ENCODE results near the gene BMP5.

BMP5 gene

GRCh38 chr6:55870181-55870813, 5.1 kb downstream of the BMP5 start:
- no peak for DNase-seq

GRCh38 chr6:55869674-55870073, 5.7 kb downstream of the BMP5 start:
- no peak for DNase-seq

GRCh38 chr6:55868771-55869479, 6.5 kb downstream of the BMP5 start:
- DNase-seq = peak; percentile 2

GRCh38 chr6:55868176-55868575, 7.2 kb downstream of the BMP5 start:
- DNase-seq = no peak

- DNase-seq = no peak
These were observed 9.3 kb downstream of the BMP5 start for GRCh38 chr6:55866128-55866527.

- DNase-seq = no peak
These were observed 22.1 kb downstream of the BMP5 start for GRCh38 chr6:55853008-55854001.

- no peak for DNase-seq
These were observed 34.0 kb downstream of the BMP5 start for GRCh38 chr6:55841341-55841740.

GRCh38 chr6:55839080-55839479, 36.3 kb downstream of the BMP5 start:
- no peak for DNase-seq

GRCh38 chr6:55836945-55837344, 38.4 kb downstream of the BMP5 start:
- DNase-seq = no peak

GRCh38 chr6:55836481-55836880, 38.9 kb downstream of the BMP5 start:
- no peak for DNase-seq

GRCh38 chr6:55835220-55835619, 40.2 kb downstream of the BMP5 start:
- no peak for DNase-seq

- no peak for DNase-seq
These were observed 42.1 kb downstream of the BMP5 start for GRCh38 chr6:55833284-55833683.

- DNase-seq = peak; percentile 5
These were observed 47.4 kb downstream of the BMP5 start for GRCh38 chr6:55827818-55828522.

- DNase-seq = no peak
These were observed 48.4 kb downstream of the BMP5 start for GRCh38 chr6:55826941-55827340.

- peak; percentile 57 for DNase-seq
These were observed 49.9 kb downstream of the BMP5 start for GRCh38 chr6:55825402-55826051.

- peak; percentile 80 for DNase-seq
These were observed 52.6 kb downstream of the BMP5 start for GRCh38 chr6:55822815-55823214.

- DNase-seq = no peak
These were observed 53.4 kb downstream of the BMP5 start for GRCh38 chr6:55822005-55822404.

GRCh38 chr6:55820696-55821095, 54.7 kb downstream of the BMP5 start:
- DNase-seq = no peak

GRCh38 chr6:55819811-55820210, 55.6 kb downstream of the BMP5 start:
- peak; percentile 16 for DNase-seq

GRCh38 chr6:55818482-55818881, 56.9 kb downstream of the BMP5 start:
- DNase-seq = no peak

GRCh38 chr6:55812509-55812908, 62.9 kb downstream of the BMP5 start:
- DNase-seq = no peak

GRCh38 chr6:55811074-55811473, 64.3 kb downstream of the BMP5 start:
- no peak for DNase-seq

All from fibroblast of upper back skin (primary cell).